T-cell (primary cell): ENCODE measurements around the gene UBAC2. TPM values are rescaled to one million over a fixed set of nuclear protein-coding genes. Genes with fewer than 3 reads are reported as not detected.
A peak's percentile ranks its signal among the peaks of the same experiment; 100 is the strongest.

Source experiments
- ATAC-seq, 4 experiments: fragments of 200-7000 bp in 3 of 4; fragments of 150-1000 bp in 1 of 4; cut with Tn5 transposase; replicated peaks in 1 of 4; 1 replicate in 3 of 4; 2 replicates in 1 of 4; pipeline ENCODE4 v1.10.0; 2021; ENCODE audit warnings: moderate library complexity in 3 of 4, mild to moderate bottlenecking in 2 of 4, moderate number of reproducible peaks in 1 of 4
- CTCF ChIA-PET, 2 donors: fragments of 300-600 bp; sonication (Branson Sonifier 250); formaldehyde crosslinking; loops; one replicate each; lab custom pipeline; 2022; ENCODE audit warnings: antibody characterized with exemption in 2 of 2; lab: Charles Lee
- POLR2A ChIA-PET, 2 donors: fragments of 300-600 bp; sonication (Branson Sonifier 250); formaldehyde crosslinking; loops; one replicate each; lab custom pipeline; 2022; ENCODE audit warnings: antibody characterized with exemption in 2 of 2; lab: Charles Lee
- DNase-seq, 35 experiments: peaks; one replicate each; pipeline versions ENCODE4 v3.0.0 to v3.0.0-alpha.2; 2013 to 2023
- H3K27ac ChIP-seq: one replicate; pipeline ENCODE4 v1.5.1; 2013; ENCODE audit warnings: low read length
- H3K27me3 ChIP-seq, 2 experiments: replicated peaks in 1 of 2; 1 replicate in 1 of 2; 2 replicates in 1 of 2; pipeline versions ENCODE4 v1.6.1 to v1.7.0; 2013; ENCODE audit warnings: low read length in 1 of 2, mixed read lengths in 1 of 2; ENCODE audit not compliant: control insufficient read depth in 2 of 2, insufficient read depth in 2 of 2; ENCODE audit errors: extremely low read depth in 1 of 2
- H3K36me3 ChIP-seq, 2 donors: 1 replicate in 1 of 2; 2 replicates in 1 of 2; pipeline versions ENCODE4 v1.6.1 to v1.7.0; 2013; ENCODE audit warnings: low read length in 1 of 2; ENCODE audit not compliant: control insufficient read depth in 2 of 2, insufficient read depth in 1 of 2; ENCODE audit errors: extremely low read depth in 1 of 2
- H3K4me1 ChIP-seq, 2 experiments: 1 replicate in 1 of 2; 2 replicates in 1 of 2; pipeline versions ENCODE4 v1.6.1 to v1.7.0; 2013; ENCODE audit warnings: low read length in 2 of 2, mixed read lengths in 1 of 2; ENCODE audit not compliant: insufficient read depth in 2 of 2, control insufficient read depth in 1 of 2; ENCODE audit errors: extremely low read depth in 1 of 2
- H3K4me3 ChIP-seq, 2 donors: 1 replicate in 1 of 2; 2 replicates in 1 of 2; pipeline versions ENCODE4 v1.5.1 to v1.7.0; 2013; ENCODE audit warnings: mild to moderate bottlenecking in 2 of 2, low read length in 1 of 2, moderate library complexity in 1 of 2; ENCODE audit not compliant: control insufficient read depth in 1 of 2; ENCODE audit errors: extremely low read depth in 1 of 2
- H3K9me3 ChIP-seq: 2 replicates; pipeline ENCODE4 v1.7.0; 2013
- H3K27ac Mint-ChIP-seq, 2 donors: one replicate each; pipeline ENCODE4 v1.8.0; 2020 to 2021; ENCODE audit warnings: mild to moderate bottlenecking in 2 of 2, mixed read lengths in 2 of 2
- H3K27me3 Mint-ChIP-seq, 2 donors: one replicate each; pipeline ENCODE4 v1.8.0; 2021 to 2022; ENCODE audit warnings: mixed read lengths in 2 of 2
- H3K36me3 Mint-ChIP-seq: one replicate; pipeline ENCODE4 v1.8.0; 2021; ENCODE audit warnings: mixed read lengths
- H3K4me1 Mint-ChIP-seq, 3 donors: one replicate each; pipeline ENCODE4 v1.8.0; 2020 to 2022; ENCODE audit warnings: mixed read lengths in 3 of 3, mild to moderate bottlenecking in 1 of 3
- H3K4me3 Mint-ChIP-seq, 3 donors: one replicate each; pipeline ENCODE4 v1.8.0; 2020 to 2022; ENCODE audit warnings: mild to moderate bottlenecking in 3 of 3, mixed read lengths in 3 of 3, moderate library complexity in 3 of 3
- H3K9me3 Mint-ChIP-seq, 3 donors: one replicate each; pipeline ENCODE4 v1.8.0; 2020 to 2022; ENCODE audit warnings: mixed read lengths in 3 of 3
- WGBS: methylation state at CpG from one replicate; pipeline ENCODE4 v1.1.5; 2013; ENCODE audit warnings: missing lambda C conversion rate; ENCODE audit not compliant: insufficient coverage; 5-methylcytosine and 5-hydroxymethylcytosine counted together
- total RNA-seq, 35 experiments: library from RNA in 6 of 35; stranded (reverse) in 6 of 35; fragments of 120-200 nt in 1 of 35; gene quantifications; one replicate each; pipeline versions ENCODE4 v1.2.1 to v1.2.4 and lab custom pipeline; 2013 to 2026

UBAC2 gene
- total RNA-seq, 5 donors from 2014 or later (not counting 1 experiment from before 2014, with no cell fraction given): 83.3 to 99.3 (median 84.9) TPM

DNA sequence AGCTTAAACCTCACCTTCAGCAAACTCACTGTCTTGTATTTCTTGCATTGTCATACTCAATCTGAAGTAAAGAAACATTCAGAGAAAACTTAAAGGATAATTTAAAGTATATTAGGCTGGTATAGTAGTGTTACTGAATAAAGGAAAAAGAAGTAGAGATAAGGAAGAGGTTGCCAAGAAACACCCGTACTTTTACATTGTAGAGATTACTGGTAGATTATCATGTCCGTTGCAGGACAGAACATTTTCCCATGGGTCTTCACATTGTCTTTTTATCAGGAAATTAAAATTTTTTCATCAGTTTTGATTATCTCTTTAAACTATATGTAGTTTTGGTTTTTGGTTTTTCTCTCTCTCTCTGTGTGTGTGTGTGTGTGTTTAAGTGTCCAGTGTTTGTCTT lies 126.5 kb downstream of the UBAC2 start:
- WGBS: no CpG with 5 or more reads among the region's 2 CpGs
- CTCF ChIA-PET: interaction anchor here (0.6 to 1.2 kb wide), 2 partner anchors 39 to 60 kb away, joined by 3 to 5 read pairs; no protein-coding TSS in a partner anchor
- Mint-ChIP-seq H3K4me3 (no peak overlapping the region), H3K27me3 (no peaks in the 10 kb centered on the region), H3K36me3 (peaks cover 52% of the 10 kb centered on the region), H3K27ac (peak overlapping the region; percentile 58 to 70), H3K9me3 (no peaks in the 10 kb centered on the region), H3K4me1 (peaks cover 69 to 77% (median 71%) of the 10 kb centered on the region in 3 donors)
- H3K27me3 ChIP-seq: no peaks in the 10 kb centered on the region
- POLR2A ChIA-PET: no interaction called here
- H3K36me3 ChIP-seq: peaks cover 3 to 30% of the 10 kb centered on the region in 2 donors
- H3K4me3 ChIP-seq: no peak overlapping the region
- DNase-seq (no peak), ATAC-seq (no peak)
- H3K27ac ChIP-seq: no peak overlapping the region
- H3K4me1 ChIP-seq: peaks cover 18 to 44% of the 10 kb centered on the region in 2 experiments
- no peaks in the 10 kb centered on the region for H3K9me3 ChIP-seq

DNA sequence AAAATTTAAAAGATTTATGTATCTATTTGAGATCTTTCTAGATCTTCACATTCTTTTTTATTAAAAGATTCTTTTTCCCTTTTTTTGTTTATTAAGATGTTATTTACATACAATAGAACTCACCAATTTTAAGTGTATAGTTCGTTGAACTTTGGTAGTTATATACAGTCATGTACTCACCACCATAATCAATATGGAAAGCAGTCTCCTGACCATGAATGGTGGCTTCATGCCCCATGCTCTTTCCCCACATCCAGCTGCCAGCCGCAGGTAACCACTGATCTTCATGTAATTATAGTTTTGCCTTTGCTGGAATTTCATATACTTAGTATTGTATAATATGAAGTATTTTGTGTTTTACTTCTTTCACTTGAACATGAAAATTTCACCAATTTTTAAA lies 127.1 kb downstream of the UBAC2 start:
- Histone ChIP-seq H3K4me1 (peaks cover 12 to 38% of the 10 kb centered on the region in 2 experiments), H3K27ac (no peak overlapping the region), H3K4me3 (no peak overlapping the region), H3K9me3 (no peaks in the 10 kb centered on the region), H3K27me3 (no peaks in the 10 kb centered on the region), H3K36me3 (peaks cover 3 to 30% of the 10 kb centered on the region in 2 donors)
- ChIA-PET CTCF (interaction anchor here (0.5 to 1.2 kb wide), 2 partner anchors 59 to 157 kb away, joined by 5 read pairs; no protein-coding TSS in a partner anchor), POLR2A (interaction anchor here (0.5 to 0.7 kb wide), 2 partner anchors 10 to 39 kb away, joined by 3 to 4 read pairs; no protein-coding TSS in a partner anchor)
- Mint-ChIP-seq H3K4me3 (no peak overlapping the region), H3K36me3 (peaks cover 56% of the 10 kb centered on the region), H3K27me3 (no peaks in the 10 kb centered on the region), H3K27ac (no peak overlapping the region), H3K9me3 (no peaks in the 10 kb centered on the region), H3K4me1 (peaks cover 67 to 77% (median 71%) of the 10 kb centered on the region in 3 donors)
- DNase-seq (no peak), ATAC-seq (no peak)
- no CpG with 5 or more reads among the region's 2 CpGs for WGBS

DNA sequence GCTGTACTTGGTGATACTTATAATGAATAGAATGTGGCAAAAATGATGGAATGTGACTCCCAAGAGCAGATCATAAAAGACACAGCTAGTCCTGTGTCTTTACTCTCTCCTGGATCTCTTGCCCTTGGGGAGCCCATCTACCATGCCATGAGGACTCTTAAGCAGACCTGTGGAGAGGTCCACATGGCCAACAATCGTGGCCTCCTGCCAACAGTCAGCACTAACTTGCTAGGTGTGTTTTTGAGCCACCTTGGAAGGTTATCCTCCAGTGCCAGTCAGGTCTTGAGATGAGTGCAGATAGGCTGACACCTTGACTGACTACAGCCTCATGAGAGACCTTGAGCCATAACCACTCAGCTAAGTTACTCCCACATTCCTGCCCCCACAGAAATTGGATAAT lies 128.8 kb downstream of the UBAC2 start:
- H3K36me3 ChIP-seq: peaks cover 3 to 24% of the 10 kb centered on the region in 2 donors
- H3K4me3 ChIP-seq: no peak overlapping the region
- Mint-ChIP-seq H3K27me3 (no peaks in the 10 kb centered on the region), H3K36me3 (peaks cover 56% of the 10 kb centered on the region), H3K4me1 (peaks cover 57 to 65% (median 61%) of the 10 kb centered on the region in 3 donors), H3K27ac (peak overlapping the region; percentile 32 to 68), H3K4me3 (no peak overlapping the region), H3K9me3 (no peaks in the 10 kb centered on the region)
- ChIA-PET POLR2A (interaction anchor here (0.6 to 1.4 kb wide), 4 partner anchors 8 to 49 kb away, joined by 3 to 4 read pairs (median 4); no protein-coding TSS in a partner anchor), CTCF (interaction anchor here in 1 of 2 donors (1.1 to 2.1 kb wide), 3 partner anchors 23 to 60 kb away, joined by 3 to 8 read pairs (median 5); no protein-coding TSS in a partner anchor)
- H3K9me3 ChIP-seq: no peaks in the 10 kb centered on the region
- DNase-seq: no peak
- H3K27me3 ChIP-seq: no peaks in the 10 kb centered on the region
- WGBS: 100% methylated on average over 1 of the region's 1 CpG
- no peak overlapping the region for H3K27ac ChIP-seq
- H3K4me1 ChIP-seq: peaks cover 4 to 21% of the 10 kb centered on the region in 2 experiments
- ATAC-seq: no peak

DNA sequence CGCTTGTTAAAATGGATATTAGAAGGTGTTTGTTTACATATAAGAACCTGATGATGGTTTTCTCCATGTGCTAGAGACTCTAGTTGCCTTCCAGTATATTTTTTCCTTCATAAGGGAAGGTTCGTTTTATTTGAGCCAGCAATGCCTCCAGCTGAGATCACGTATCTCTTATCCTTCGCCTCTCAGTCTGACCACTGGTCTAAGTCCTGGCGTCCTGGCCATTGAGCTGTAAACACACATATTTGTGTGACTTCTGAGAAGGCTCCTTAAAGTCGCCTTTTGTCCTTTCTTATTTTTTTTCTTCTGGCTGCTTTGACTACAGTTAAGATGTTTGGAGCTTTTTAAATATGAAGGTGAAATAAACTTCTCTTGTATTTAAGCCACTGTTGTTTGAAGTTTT lies 130.3 kb downstream of the UBAC2 start:
- H3K27ac Mint-ChIP-seq: no peak overlapping the region
- H3K4me3 ChIP-seq: no peak overlapping the region
- POLR2A ChIA-PET: interaction anchor here (0.6 to 1.4 kb wide), 5 partner anchors 9 to 46 kb away, joined by 3 read pairs; no protein-coding TSS in a partner anchor

DNA sequence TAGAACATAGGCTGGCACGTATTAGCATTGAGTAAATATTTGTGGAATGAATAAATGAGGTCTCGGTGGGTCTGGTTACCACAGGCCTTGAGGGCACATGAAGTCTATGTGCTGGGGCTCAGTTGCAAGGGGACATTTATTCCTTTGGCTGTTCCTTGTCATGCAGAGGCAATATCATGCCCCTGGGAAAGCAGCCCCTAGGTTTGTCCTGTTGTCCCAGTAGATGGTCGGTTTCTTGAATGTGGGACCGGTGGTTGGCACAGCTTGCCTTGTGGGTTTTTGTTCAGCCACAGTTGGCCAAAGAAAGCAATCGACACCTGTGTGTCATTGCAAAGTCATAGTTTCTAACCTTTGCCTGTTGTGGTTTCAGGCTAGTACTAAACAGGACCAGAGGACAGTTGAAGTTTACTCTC lies 131.2 kb downstream of the UBAC2 start:
- no peak overlapping the region for H3K4me3 Mint-ChIP-seq
- H3K27me3 Mint-ChIP-seq: no peaks in the 10 kb centered on the region
- Histone ChIP-seq H3K4me3 (no peak overlapping the region), H3K27me3 (no peaks in the 10 kb centered on the region), H3K9me3 (no peaks in the 10 kb centered on the region), H3K36me3 (peaks cover 0 to 29% of the 10 kb centered on the region in 2 donors), H3K4me1 (peaks cover 7 to 12% of the 10 kb centered on the region in 2 experiments), H3K27ac (no peak overlapping the region)
- H3K4me1 Mint-ChIP-seq: peaks cover 63 to 65% (median 64%) of the 10 kb centered on the region in 3 donors
- H3K9me3 Mint-ChIP-seq: no peaks in the 10 kb centered on the region
- 51% methylated on average over 5 of the region's 5 CpGs for WGBS
- CTCF ChIA-PET: interaction anchor here in 1 of 2 donors (1.2 kb wide), 1 partner anchor 63 kb away, joined by 4 read pairs; no protein-coding TSS in a partner anchor
- DNase-seq: no peak
- peak overlapping the region in 1 of 2 donors; percentile 44 for H3K27ac Mint-ChIP-seq
- no peak for ATAC-seq
- H3K36me3 Mint-ChIP-seq: peaks cover 61% of the 10 kb centered on the region
- POLR2A ChIA-PET: interaction anchor here in 1 of 2 donors (1.1 kb wide), 1 partner anchor 8 kb away, joined by 3 read pairs; no protein-coding TSS in a partner anchor

More for the DNA sequence above, 130.3 kb downstream of the UBAC2 start:
- H3K4me3 Mint-ChIP-seq: no peak overlapping the region
- peaks cover 58 to 64% (median 62%) of the 10 kb centered on the region in 3 donors for H3K4me1 Mint-ChIP-seq
- no peak overlapping the region for H3K27ac ChIP-seq
- DNase-seq (no peak), ATAC-seq (no peak)
- H3K27me3 ChIP-seq: no peaks in the 10 kb centered on the region
- peaks cover 54% of the 10 kb centered on the region for H3K36me3 Mint-ChIP-seq
- H3K9me3 Mint-ChIP-seq: no peaks in the 10 kb centered on the region
- CTCF ChIA-PET: interaction anchor here in 1 of 2 donors (0.7 to 1.0 kb wide), 2 partner anchors 24 to 61 kb away, joined by 3 to 4 read pairs; no protein-coding TSS in a partner anchor
- no peaks in the 10 kb centered on the region for H3K27me3 Mint-ChIP-seq
- peaks cover 11 to 13% of the 10 kb centered on the region in 2 experiments for H3K4me1 ChIP-seq
- WGBS: no CpG with 5 or more reads among the region's 6 CpGs
- no peaks in the 10 kb centered on the region for H3K9me3 ChIP-seq
- H3K36me3 ChIP-seq: peaks cover under 1 to 29% of the 10 kb centered on the region in 2 donors

DNA sequence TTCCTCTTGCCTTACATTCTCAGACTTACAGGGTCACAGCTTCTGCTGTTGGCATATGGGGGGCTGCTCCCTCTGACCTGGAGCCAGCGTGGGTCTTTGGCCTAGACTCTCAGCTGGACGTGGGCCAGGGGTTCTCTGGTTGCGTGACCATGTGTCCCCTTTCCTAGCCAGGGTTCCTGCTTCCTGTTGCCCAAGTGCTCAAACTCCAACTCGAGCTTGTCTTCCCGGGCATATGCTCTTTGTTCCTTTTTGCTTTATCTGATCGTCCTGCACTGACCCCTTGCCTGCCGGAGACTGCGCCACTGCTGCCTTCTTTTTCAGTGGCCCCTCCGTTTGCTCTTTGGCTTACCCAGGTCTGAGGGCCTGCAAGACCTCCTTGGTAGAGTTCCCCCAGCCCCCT lies 131.8 kb downstream of the UBAC2 start:
- Histone ChIP-seq H3K9me3 (no peaks in the 10 kb centered on the region), H3K27me3 (no peaks in the 10 kb centered on the region), H3K36me3 (peaks cover 0 to 29% of the 10 kb centered on the region in 2 donors), H3K27ac (no peak overlapping the region), H3K4me3 (no peak overlapping the region), H3K4me1 (peaks cover 7 to 13% of the 10 kb centered on the region in 2 experiments)
- ATAC-seq: no peak
- no peak overlapping the region for H3K4me3 Mint-ChIP-seq
- POLR2A ChIA-PET: no interaction called here
- H3K27me3 Mint-ChIP-seq: no peaks in the 10 kb centered on the region
- CTCF ChIA-PET: interaction anchor here in 1 of 2 donors (1.2 kb wide), 1 partner anchor 63 kb away, joined by 4 read pairs; no protein-coding TSS in a partner anchor
- H3K27ac Mint-ChIP-seq: peak overlapping the region; percentile 59 to 65
- no peaks in the 10 kb centered on the region for H3K9me3 Mint-ChIP-seq
- peaks cover 57% of the 10 kb centered on the region for H3K36me3 Mint-ChIP-seq
- 96% methylated on average over 9 of the region's 9 CpGs for WGBS
- H3K4me1 Mint-ChIP-seq: peaks cover 62 to 64% (median 62%) of the 10 kb centered on the region in 3 donors
- DNase-seq: no peak
